ENCODE data around the gene PEAK1.

Gene PEAK1

DNA sequence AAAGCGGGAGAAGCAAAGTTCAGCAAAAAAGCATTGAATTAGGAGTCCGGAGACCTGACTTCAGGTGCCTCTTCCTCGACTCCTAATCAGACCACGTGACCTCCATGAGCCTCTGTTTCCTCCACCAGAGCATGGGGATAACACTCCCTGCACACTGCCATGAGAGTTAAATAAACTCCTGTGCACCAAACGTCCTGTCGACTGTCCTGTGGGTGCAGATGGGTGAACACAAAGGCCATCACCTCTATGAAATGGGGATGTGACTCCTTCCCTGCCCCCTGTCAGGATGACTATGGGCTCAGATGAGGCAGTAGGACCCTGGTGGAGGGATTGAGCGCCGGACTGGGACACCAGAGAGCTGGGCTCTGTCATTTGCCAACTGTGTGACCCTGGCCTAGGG, 335.5 kb downstream of the PEAK1 start:
- DNase-seq, result no peak

DNA sequence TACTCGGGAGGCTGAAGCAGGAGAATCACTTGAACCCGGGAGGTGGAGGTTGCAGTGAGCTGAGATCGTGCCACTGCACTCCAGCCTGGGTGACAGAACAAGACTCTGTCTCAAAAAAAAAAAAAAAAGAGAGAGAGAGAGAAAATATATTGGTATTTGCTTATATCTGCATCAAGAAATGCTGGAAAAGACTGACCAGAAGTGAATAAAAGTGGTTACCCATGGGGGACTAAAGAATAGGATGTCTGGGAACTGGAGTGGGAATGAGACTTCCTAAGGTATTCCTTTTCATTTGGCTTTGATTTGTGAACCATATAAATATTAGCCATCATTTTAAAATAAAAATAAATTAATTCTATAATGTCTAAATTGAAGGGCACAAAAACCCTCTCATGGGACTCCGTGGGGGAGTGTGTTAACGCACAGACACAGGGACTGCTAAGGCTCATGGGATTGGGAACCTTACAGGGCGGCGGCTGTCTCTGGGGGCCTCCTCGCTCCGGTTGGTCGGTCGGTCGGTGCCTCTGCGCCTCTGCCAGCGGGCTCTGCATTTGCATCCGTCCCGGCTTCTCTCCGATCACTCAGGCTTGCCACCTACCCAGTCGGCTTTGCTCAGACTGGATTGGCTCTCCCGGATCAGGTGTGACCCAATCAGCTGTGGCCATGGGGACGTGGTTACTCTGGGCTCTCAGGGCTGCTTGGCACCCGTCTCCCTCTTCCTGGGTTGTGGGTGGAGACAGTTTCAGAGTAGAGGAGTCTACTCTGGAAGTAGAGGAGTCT, 336.3 kb downstream of the PEAK1 start:
- DNase-seq, result peak; percentile 85

DNA sequence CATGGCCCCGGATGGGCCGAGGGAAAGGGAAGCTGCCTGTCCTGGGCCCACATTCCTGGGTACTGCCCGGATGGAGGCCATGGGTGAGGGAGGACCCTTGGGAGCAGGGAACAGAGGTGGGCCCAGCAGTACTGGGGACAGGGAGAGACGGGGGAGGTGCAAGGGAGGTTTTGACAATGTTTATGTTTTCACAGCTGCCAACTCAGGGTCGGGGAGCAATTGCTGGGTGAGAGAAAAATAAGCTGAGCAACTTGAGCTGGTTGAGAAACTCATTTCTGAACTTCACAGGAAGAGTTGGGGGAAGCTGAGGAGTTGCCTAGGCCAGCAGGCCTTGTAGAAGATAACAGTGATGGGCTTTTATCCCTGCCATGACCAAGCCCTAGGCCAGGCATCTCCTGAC, 337.9 kb downstream of the PEAK1 start:
- DNase-seq, result no peak

DNA sequence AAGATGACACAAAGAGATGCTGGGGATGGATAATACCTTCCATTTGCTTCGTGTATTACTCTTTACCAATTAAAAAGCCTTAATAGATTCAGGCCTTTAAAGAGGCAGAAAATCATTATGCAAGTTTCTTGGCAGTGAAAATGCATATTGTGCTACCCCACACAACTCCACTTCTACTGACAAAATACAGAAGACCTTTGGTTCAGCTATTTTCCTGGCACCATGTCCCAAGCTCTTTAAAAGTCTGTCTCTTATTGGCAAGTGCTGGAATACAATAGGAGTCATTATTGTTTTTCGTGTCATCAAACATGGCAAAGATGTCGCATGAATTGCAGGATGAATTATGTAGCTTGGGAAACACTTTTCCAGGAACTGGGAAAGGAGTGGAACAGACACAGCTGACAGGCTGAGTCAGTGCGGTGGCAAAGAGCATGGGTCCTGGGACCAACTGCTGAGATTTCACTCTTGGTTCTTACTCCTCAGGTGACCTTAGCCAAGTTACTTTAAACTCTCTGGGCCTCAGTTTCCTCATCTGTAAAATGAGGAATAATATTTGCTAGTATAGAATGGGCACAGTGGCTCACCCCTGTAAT, 343.5 kb downstream of the PEAK1 start:
- DNase-seq, result no peak

DNA sequence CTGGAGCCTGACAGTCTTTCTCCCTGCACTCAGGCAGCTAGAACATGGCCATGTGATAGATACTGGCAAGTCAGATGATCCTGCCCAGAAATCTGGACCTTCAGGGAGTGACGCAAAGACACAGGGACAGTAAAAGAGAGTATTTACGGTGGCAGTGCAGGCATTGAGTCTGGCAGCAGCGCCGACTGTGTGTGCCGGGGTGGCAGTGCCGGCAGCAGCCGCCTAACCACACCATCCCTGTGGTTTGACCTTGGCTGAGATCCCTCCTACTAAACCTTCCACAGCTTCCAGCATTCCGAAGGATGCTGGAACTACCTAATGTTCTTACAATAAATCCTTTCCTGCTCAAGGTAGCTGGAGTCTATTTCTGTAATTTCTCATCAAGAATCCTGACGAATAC, 344.4 kb downstream of the PEAK1 start:
- DNase-seq, result no peak

DNA sequence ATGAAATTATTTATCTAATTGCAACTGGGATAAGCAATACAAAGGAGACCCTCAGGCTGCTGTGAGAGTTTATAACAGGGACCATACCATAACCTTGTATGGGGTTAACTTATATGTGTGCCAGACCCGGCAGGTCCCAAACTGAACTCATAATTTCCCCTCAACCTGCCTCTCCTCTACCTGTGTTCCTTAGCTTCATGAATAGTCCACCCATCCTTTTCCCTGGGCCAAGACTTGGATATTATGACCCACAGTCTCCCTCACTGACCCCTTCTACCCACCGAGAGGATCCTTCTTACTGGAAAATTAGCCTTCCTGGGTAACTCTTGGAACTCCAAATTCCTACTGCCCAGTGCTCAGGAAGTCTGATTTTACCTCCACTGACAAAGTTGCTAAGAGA, 345.6 kb downstream of the PEAK1 start:
- DNase-seq, result no peak

DNA sequence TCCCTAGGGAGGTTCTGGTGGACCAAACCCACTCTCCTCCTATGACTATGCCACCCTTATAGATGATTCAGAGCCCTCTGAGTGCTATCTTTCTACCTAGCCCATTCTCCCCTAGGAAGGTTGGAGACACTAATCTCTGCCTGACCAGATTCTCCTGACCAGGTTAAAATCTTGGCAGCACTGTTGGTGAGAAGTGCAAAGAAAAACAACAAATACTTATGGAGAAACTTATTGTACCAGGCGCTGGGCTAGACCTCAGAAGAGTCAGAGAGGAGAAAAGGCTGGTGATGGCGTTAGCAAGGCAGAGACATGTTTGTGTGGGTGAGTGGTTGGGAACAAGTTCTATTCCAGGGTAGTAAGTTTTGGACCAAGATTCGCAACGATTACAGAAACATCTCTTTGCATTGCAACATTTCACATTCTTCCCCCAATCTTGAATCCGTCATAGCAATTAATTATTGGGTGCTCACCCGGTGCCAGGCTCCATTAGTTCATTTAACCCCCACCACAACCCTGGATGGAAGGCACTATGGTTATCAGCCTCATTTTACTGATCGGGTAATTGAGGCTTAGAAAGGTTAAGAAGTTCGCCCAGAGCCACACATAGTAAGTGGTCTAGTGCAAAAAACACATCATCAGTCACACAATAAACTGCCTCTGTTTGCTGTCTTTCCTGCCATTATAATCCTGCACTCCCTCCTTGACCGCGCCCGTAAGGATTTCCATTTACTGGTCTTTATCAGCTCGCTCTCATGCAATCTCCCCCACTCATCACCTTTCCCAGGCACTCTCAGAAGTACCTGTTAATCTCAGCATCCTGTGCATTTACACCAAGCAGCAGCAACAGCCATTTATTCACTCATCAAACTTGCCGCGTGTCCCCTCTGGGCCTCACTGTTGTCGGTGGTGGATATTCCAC, 348.3 kb downstream of the PEAK1 start:
- no peak for DNase-seq

DNA sequence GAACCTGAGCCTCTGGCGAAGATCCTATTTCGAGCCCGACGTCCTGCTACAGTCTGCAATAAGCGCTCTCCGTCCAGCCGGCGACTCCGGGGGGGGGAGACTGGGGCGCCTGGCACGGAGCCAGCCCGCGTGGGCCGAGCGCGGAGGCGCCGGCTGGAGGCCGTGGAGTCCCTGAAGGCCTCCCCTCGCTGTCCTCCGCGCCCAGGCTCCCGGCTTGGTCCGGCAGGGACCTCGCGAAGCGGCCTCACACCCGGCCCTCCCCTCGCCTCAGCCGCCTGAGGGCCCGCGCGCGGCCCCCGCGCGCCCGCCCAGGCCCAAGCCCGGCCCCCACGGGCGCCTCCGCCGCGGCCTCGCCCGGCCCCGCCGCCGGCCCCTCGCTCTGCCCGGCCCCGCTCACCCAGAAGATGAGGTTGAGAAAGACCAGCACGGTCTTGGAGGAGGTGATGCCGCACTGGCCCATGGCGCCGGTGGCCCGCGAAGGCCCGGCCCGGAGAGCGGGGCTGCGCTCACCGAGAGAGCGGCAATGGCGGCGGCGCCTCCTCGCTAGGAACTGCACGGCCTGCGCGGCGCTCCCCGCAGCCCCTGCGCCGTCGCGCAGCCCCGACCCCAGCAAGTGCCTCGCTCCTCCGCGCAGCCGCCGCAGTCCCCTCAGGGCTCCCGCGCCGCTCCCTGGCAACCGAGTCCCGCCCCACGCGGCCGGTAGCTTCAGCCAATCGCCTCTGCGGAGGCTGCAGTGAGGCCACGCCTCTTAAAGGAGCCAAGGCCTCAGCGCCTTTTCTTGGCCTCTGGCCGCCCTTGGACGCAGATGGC, 349.2 kb downstream of the PEAK1 start, which contains the start of gene TSPAN3:
TSS of gene TSPAN3 (minus strand) at position 615 of the 810 bp plus-strand sequence. CDS start at position 460, 155 bp downstream.
- DNase-seq, result peak; percentile 64

DNA sequence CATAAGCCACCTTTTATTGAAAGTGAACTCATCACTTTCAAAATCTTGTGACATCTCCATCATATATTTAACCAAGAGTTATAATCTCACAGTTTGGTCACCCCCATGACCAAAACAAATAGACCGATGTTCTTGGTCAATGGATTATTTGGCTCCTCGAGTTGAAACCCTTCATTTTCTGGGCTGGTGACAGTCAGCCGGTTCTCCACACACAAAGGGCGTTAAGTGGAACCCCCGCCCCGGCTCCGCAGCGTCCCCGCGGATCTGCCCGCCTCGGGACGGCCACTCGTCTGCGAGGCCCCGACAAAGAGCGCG, 349.8 kb downstream of the PEAK1 start:
- no peak for DNase-seq

DNA sequence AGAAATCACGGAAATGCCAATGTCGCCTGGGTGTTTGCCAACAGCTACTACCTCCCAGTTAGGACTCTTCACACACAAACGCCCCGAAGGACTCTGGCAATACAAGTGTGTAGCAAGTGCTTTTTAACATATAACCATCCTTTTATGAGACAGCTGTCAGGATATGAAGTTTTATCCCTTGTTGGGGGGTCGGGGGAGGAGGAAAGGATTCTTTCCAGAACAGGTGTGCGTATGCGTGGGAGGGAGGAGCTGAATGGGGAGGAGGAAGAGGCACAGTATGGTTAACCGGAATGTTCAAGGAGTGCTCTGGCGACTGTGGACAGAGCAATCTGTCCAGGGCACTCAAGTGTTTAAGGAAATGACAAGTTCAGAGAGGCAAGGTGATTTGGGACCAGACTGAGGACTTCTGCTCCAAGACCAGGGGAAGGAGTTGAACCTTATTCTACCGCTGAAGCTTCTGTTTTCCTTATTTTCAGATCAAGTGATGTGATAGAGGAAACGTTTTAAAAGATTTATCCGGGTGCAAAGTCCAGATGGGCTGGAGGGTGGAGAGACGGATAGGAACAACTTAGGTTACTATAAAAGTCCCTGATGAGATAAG, 350.3 kb downstream of the PEAK1 start:
- DNase-seq, result peak; percentile 10

DNA sequence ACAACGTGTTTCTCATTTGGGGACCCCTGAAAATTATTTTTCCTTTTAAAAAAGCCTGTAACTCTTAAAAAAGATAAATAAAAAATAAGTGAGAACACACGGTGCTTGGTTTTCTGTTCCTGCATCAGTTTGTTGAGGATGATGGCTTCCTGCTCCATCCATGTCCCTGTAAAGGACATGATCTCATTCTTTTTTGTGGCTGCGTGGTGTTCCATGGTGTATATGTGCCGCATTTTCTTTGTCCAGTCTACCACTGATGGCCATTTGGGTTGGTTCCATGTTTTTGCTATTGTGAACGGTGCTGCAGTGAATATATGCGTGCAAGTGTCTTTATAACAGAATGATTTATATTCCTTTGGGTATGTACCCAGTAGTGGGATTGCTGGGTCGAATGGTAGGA, 351.3 kb downstream of the PEAK1 start:
- DNase-seq, result no peak

DNA sequence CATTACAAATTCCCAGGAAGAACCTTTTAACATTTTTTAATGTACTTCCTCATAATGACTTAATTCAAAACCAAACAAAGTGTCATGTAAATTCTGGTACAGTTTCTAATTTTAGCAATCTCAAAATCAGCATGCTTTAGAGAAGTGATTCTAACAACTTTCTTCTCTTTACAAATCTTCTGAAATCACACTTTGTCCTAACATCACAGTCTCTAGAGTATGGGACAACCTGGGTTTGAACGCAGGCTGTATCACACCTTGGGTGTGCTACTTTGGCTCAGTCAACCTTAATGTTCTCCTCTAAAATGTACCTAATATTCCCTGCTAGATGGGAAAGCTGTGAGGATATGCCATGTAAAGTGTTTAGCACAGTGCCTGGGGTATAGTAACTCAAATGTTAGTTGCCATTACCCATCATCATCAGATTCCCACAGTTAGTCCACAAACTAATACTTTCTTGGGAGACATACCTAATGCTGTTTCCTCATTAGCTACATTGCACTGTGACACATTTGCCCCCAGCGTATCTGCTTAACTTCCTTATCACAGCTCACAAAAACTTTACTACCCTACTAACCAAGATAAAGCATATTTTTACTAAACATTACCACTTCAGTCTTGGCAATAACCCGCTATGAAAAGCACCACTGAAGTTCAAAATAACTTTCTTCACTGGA, 352.1 kb downstream of the PEAK1 start:
- no peak for DNase-seq

DNA sequence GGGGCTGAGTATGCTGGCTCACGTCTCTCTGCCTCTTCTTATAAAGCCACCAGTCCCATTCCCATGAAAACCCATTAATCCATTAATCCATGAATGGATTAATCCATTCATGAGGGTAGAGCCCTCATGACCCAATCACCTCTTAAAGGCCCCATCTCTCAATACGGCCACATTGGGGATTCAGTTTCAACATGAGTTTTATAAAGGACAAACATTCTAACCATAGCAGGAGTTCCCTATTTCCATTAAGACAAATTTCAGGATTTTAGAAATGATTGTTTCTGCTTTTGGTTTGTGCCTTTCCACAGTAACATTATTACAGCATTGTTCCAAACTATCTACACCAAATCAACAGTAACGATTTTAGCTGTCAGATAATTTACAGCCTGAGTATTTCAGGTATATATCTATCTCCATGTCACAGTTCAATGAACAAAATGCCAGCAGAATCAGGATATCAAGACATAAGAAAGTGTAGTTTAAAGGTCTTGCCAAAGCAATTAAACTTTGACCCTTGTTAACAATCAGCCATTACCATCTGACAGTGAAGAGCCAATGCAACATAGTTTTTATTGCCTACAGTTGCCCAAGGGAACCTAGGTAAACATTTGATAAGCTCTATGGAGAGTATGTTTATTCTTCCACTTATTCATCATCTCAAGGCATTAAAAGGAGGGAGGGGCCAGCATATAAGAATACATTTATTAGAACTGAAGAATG, 352.8 kb downstream of the PEAK1 start:
- DNase-seq, result peak; percentile 11

DNA sequence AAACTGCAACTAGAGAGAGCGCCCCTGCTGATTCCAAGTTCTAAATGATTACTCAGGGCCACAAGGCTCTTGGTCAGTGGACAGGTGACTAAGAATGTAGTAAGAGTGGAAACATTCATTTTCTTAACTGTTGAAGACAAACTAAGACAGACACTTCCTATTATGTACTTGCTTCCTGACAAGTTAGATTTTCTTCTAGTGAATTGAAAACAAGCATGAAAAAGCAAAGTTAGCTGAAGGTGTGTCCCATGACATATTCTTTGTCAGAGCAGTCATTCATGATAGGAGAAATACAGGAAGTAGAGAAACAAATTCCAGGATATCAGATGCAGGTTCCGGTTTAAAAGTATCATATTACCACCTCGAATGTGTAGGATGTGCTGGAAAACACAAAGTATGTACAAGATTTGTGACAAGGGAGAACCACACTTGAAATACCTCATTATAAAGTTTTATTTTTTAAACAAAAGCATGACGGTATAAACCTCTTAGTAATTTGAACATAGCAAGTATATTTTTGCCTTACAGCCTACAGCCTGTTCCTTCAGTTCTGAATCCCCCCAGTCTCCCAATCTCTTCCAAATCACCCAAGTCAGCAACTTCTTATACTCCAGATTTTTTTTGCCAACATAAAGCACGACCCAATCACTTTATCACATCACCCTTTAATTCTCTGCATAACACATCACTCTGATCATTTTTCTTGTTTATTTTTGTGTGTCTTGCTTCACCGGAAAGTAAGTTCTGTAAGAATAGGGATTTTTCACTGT, 355.2 kb downstream of the PEAK1 start:
- no peak for DNase-seq

DNA sequence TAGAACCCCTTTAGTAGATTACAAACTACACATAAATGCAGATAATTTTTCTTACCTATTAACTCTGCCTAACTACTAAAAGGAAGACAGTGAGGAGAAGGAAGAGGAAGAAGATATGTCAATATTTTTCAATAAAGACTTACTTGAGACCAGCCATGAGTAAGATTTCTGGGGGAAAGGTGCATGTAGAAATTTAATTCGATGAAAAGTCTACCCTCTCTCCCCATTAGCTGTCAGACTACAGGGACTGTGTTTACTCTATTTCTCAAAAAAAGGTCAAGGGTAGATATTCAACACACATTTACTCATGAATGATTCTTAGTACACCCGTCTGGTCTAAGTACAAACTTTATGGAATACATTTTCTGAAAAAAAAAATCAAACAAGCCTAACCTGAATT, 355.8 kb downstream of the PEAK1 start:
- no peak for DNase-seq

DNA sequence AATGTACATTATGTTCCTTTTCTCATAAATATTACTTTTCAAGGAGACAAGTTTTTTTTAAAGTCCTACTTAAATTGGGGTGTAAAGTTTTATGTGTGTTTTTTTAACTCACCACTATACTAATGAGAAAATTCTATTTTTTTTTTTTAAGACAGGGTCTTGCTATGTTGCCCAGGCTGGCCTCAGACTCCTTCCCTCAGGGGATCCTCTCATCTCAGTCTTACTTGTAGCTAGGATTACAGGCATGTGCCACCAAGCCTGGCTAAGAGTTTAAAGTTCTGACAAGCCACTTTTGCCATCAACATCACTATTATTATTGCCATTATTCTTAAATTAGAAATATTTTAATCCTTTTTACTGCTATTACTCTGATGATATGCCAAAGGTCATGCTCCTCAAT, 356.7 kb downstream of the PEAK1 start:
- DNase-seq, result no peak

DNA sequence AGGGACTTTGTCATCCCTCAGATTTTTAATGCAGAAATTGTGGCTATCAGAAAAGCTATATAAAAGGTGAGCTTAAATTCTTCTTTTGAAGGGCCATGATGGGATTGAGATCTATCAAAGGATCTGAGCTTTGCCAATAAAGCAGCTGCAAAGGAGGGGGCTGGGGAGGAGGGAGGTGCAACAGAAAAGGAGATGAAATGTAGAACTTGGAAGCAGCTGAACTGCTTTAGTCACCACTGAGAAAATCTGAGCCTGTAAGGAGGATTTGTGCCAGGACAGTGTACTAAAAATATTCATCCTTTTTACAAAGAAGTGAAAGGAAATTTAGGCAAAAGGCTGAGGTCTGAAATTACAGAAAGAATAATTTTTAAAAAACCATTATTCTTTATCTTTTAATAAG, 359.4 kb downstream of the PEAK1 start:
- DNase-seq, result no peak

DNA sequence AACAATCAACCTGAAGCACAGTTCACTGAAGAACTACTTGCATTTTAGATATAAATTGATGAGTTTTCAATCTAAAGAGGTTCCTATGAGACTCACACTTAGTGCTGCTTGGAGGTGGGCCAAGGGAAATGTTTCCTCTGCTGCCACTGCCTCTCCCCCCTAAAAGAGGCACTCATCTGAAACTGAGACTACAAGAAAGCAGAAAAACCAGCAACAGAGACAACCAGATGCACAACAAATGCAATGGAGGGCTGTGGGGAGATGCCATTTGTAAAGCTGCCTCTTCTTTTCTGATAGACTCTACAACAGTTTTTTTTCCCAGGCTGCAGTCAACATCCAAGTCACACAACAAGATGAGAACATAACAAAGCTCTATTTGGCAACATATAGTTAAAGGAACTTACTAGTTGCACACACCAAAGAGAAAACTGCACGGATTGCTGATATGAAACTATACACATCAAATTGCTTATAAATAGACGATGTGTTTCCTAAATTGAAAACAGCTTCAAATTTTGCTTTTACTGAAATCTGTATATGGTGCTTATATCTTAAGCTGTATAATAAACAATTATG, 360.0 kb downstream of the PEAK1 start:
- no peak for DNase-seq

DNA sequence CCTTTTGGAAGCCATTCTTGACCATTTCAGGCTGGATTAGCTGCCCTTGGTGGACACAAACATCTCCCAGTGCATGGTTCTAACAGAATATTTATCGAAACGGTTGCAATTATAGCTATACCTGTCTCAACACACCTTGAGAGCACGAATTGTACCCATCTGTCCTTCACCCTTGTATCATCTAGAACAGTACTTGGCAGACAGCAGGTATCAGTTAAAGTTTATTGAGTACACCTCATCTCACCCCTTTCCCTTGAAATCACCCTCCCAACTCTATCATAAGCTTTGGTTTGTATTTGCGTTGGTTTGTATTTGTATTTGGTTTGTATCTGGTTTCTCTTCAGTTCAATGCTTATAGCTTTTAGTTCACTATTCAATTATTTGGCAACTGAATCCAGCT, 361.4 kb downstream of the PEAK1 start:
- no peak for DNase-seq

DNA sequence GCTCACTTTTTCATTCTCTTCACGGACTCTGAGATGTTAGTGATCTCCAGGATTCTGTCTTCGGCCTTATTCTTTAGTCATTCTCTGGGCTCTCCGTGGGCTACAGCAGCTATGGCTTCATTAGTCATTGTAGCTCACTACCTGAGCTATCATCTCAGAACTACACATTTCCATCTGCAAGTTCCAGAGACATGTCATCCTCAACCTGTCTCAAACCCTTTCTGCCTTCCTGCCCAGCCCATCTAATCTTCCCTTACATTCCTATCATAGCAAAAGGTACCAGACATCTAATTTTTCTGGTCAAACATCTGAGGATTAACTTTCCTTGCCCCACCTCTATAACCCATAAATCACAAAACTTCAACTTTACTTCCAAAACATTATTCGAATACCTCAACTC, 362.2 kb downstream of the PEAK1 start:
- DNase-seq, result no peak

Data from NCI-H510A treated with DMSO at 0.1 percent for 48 hours (cell line).